ENCODE measurements around the gene DIP2C. TPM values are rescaled to one million over a fixed set of nuclear protein-coding genes. Genes with fewer than 3 reads are reported as not detected.

Gene DIP2C
- total and polyA plus RNA-seq, 7 experiments from 2014 or later = 1.1 to 8.7 (median 4.5) TPM

DNA sequence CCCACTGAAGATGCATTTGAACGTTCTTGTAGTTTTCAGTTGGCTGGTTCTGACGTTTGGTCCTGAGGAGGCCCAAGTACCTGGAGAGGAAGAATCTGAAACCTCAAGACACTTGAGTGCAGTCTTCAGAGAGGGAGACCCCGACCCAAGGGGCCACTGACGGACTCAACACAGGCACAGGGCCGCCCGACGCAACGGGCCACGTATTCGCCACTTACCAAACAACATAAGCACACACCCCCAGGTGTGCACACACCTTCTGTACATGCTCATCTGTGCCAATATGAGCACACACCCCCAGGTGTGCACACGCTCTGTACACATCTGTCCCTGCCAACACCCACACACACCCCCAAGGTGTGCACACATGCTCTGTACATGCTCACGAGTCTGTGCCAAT lies 68.5 kb downstream of the DIP2C start:
- Histone ChIP-seq H3K4me3 (ENCODE audit: low read length) (no peak overlapping the region), H3K27me3 (ENCODE audit: control insufficient read depth in 2 of 2, insufficient read depth in 2 of 2, low read length in 2 of 2) (no peaks in the 10 kb centered on the region), H3K4me1 (ENCODE audit: control insufficient read depth in 2 of 2, insufficient read depth in 2 of 2, low read length in 2 of 2) (no peaks in the 10 kb centered on the region), H3K9me3 (ENCODE audit: control insufficient read depth in 2 of 3, low read length in 3 of 3) (no peaks in the 10 kb centered on the region), H3K36me3 (ENCODE audit: control insufficient read depth in 2 of 3, insufficient read depth in 3 of 3, low read length in 3 of 3) (no peaks in the 10 kb centered on the region), H3K27ac (ENCODE audit: low read depth, low read length) (no peak overlapping the region)
- ATAC-seq (no peak), DNase-seq (no peak)
- intact Hi-C loops (cut with micrococcal nuclease) = no loop called here
- ChIA-PET CTCF (interaction anchor here (0.6 kb wide), 2 partner anchors 276 to 429 kb away, joined by 3 read pairs; no protein-coding TSS in a partner anchor), POLR2A (no interaction called here)
- Mint-ChIP-seq H3K4me3 (no peak overlapping the region), H3K4me1 (peaks cover 0 to 15% (median 6%) of the 10 kb centered on the region in 7 donors), H3K27ac (no peak overlapping the region), H3K27me3 (peaks cover 19 to 52% (median 36%) of the 10 kb centered on the region in 5 donors), H3K36me3 (no peaks in the 10 kb centered on the region), H3K9me3 (no peaks in the 10 kb centered on the region)

DNA sequence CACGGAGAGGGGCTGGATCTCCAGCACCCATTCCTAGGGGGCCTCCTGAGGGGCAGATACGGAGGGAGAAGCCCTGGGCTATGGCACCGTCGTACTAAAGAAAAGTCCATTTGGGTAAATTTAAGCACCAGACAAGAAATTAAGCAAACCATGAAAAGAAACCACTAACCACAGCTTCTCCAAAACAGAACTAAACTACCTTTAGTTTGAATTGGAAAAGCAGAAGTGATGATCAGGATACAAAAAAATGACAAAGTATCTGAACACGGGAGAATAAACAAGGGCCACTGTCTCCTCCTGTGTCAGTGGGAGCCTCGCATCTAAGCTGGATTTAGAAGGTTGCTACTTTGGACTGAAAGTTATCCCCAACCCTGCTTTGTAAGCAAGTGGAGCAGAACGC lies 69.1 kb downstream of the DIP2C start:
- H3K27ac Mint-ChIP-seq = no peak overlapping the region
- H3K9me3 Mint-ChIP-seq = no peaks in the 10 kb centered on the region
- H3K36me3 Mint-ChIP-seq = no peaks in the 10 kb centered on the region
- H3K4me1 ChIP-seq (ENCODE audit: control insufficient read depth in 2 of 2, insufficient read depth in 2 of 2, low read length in 2 of 2) = no peaks in the 10 kb centered on the region
- no peak overlapping the region for H3K4me3 ChIP-seq (ENCODE audit: low read length)
- no peak for DNase-seq
- H3K27ac ChIP-seq (ENCODE audit: low read depth, low read length) = no peak overlapping the region
- H3K36me3 ChIP-seq (ENCODE audit: control insufficient read depth in 2 of 3, insufficient read depth in 3 of 3, low read length in 3 of 3) = no peaks in the 10 kb centered on the region
- ChIA-PET CTCF (interaction anchor here (0.6 kb wide), 1 partner anchor 276 kb away, joined by 3 read pairs; no protein-coding TSS in a partner anchor), POLR2A (no interaction called here)
- peaks cover 0 to 15% (median 6%) of the 10 kb centered on the region in 7 donors for H3K4me1 Mint-ChIP-seq
- no peaks in the 10 kb centered on the region for H3K9me3 ChIP-seq (ENCODE audit: control insufficient read depth in 2 of 3, low read length in 3 of 3)
- H3K4me3 Mint-ChIP-seq = no peak overlapping the region
- intact Hi-C loops (cut with micrococcal nuclease) = no loop called here
- no peaks in the 10 kb centered on the region for H3K27me3 ChIP-seq (ENCODE audit: control insufficient read depth in 2 of 2, insufficient read depth in 2 of 2, low read length in 2 of 2)
- no peak for ATAC-seq
- H3K27me3 Mint-ChIP-seq = peaks cover 19 to 49% (median 36%) of the 10 kb centered on the region in 5 donors

DNA sequence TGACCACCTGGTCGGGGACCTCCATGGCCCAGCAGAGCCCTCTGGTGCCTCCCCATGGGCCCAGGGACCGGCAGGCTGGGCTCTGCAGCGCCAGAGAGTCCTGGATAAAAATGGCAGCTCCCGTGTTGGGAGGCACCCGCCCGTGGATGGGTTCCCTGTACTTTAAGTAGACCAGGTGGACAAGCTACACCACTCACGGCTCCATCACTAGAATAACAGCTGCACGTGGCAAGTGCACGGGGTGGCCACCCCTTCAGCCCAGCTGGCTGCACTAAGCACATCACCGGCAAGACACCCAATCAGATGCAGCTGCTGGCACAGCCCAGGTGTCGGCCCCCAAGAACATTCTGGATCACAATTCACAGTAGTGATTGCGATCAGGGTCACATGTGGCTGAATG lies 69.8 kb downstream of the DIP2C start:
- no peak for ATAC-seq
- POLR2A ChIA-PET = no interaction called here
- H3K27me3 ChIP-seq (ENCODE audit: control insufficient read depth in 2 of 2, insufficient read depth in 2 of 2, low read length in 2 of 2) = no peaks in the 10 kb centered on the region

DNA sequence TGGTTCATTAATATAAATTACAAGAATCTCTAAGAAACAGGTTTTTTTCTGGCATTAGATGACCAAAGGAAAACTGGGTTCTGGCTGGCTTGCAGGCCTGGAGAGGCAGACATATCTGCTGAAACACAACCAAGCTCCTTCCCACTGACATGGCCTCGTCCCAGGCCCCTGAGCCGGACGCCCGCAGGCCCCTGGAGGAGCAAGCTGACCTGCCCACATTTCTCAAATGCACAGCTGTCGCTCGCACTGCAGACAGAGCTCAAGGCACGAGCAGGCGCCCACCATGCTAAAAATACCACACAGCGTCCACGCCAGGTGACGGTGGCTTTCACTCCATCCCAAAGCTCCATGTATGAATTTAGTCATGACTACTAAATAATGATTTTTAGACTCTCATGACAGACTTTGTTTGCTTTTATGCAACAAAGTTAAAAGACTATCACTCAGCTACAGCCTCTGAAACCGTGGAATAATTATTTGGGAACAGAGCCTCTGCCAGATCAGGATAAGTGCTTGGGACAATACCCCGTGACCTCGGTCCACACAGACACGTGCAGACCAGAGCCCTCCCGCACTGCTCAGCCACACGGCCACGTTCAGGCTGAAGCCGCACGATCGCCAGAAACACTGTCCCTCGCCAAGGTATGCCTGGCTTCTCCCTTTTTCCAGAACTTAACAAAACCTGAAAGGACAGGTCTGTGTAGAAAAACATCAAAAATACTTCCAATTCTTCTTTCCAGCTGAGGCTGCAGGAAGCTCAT lies 71.1 kb downstream of the DIP2C start:
- ATAC-seq (no peak), DNase-seq (no peak)
- Histone ChIP-seq H3K4me1 (ENCODE audit: control insufficient read depth in 2 of 2, insufficient read depth in 2 of 2, low read length in 2 of 2) (no peaks in the 10 kb centered on the region), H3K4me3 (ENCODE audit: low read length) (no peak overlapping the region), H3K27ac (ENCODE audit: low read depth, low read length) (no peak overlapping the region), H3K36me3 (ENCODE audit: control insufficient read depth in 2 of 3, insufficient read depth in 3 of 3, low read length in 3 of 3) (no peaks in the 10 kb centered on the region), H3K9me3 (ENCODE audit: control insufficient read depth in 2 of 3, low read length in 3 of 3) (no peaks in the 10 kb centered on the region), H3K27me3 (ENCODE audit: control insufficient read depth in 2 of 2, insufficient read depth in 2 of 2, low read length in 2 of 2) (no peaks in the 10 kb centered on the region)
- no peak overlapping the region for H3K27ac Mint-ChIP-seq
- ChIA-PET POLR2A (no interaction called here), CTCF (no interaction called here)
- no peak overlapping the region for H3K4me3 Mint-ChIP-seq
- intact Hi-C loops (cut with micrococcal nuclease) = no loop called here
- no peaks in the 10 kb centered on the region for H3K9me3 Mint-ChIP-seq
- H3K36me3 Mint-ChIP-seq = no peaks in the 10 kb centered on the region
- peaks cover 18 to 46% (median 32%) of the 10 kb centered on the region in 5 donors for H3K27me3 Mint-ChIP-seq
- H3K4me1 Mint-ChIP-seq = peaks cover 0 to 15% (median 6%) of the 10 kb centered on the region in 7 donors

More for the DNA sequence above, 69.8 kb downstream of the DIP2C start:
- CTCF ChIA-PET = interaction anchor here (0.5 kb wide), 1 partner anchor 15 kb away, joined by 3 read pairs; no protein-coding TSS in a partner anchor
- no peak for DNase-seq
- Mint-ChIP-seq H3K9me3 (no peaks in the 10 kb centered on the region), H3K4me3 (no peak overlapping the region), H3K27me3 (peaks cover 19 to 49% (median 36%) of the 10 kb centered on the region in 5 donors), H3K36me3 (no peaks in the 10 kb centered on the region), H3K4me1 (peaks cover 0 to 15% (median 6%) of the 10 kb centered on the region in 7 donors), H3K27ac (no peak overlapping the region)
- intact Hi-C loops (cut with micrococcal nuclease) = no loop called here
- H3K4me3 ChIP-seq (ENCODE audit: low read length) = no peak overlapping the region
- no peaks in the 10 kb centered on the region for H3K36me3 ChIP-seq (ENCODE audit: control insufficient read depth in 2 of 3, insufficient read depth in 3 of 3, low read length in 3 of 3)
- no peaks in the 10 kb centered on the region for H3K4me1 ChIP-seq (ENCODE audit: control insufficient read depth in 2 of 2, insufficient read depth in 2 of 2, low read length in 2 of 2)
- H3K9me3 ChIP-seq (ENCODE audit: control insufficient read depth in 2 of 3, low read length in 3 of 3) = no peaks in the 10 kb centered on the region
- H3K27ac ChIP-seq (ENCODE audit: low read depth, low read length) = no peak overlapping the region

DNA sequence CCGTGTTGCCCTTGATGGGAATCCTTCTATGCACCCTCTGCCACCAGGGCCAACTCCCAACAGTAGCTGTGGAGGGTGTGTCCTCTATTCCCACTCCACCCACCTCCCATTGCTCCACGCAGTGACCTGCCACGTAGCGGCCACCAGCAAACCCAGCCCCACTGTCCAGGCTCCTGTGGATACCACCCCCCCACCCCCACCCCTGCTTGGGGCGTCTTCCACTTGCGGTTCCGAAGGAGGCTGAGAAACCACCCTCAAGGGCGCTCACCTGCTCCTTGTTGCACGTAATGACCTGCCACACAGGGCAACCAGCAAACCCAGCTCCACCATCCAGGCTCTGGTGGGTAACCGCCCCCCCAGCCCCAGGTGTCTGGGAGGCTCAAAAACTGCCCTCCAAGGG lies 72.0 kb downstream of the DIP2C start:
- Histone ChIP-seq H3K36me3 (ENCODE audit: control insufficient read depth in 2 of 3, insufficient read depth in 3 of 3, low read length in 3 of 3) (no peaks in the 10 kb centered on the region), H3K27ac (ENCODE audit: low read depth, low read length) (no peak overlapping the region), H3K27me3 (ENCODE audit: control insufficient read depth in 2 of 2, insufficient read depth in 2 of 2, low read length in 2 of 2) (no peaks in the 10 kb centered on the region), H3K4me3 (ENCODE audit: low read length) (no peak overlapping the region), H3K9me3 (ENCODE audit: control insufficient read depth in 2 of 3, low read length in 3 of 3) (no peaks in the 10 kb centered on the region), H3K4me1 (ENCODE audit: control insufficient read depth in 2 of 2, insufficient read depth in 2 of 2, low read length in 2 of 2) (no peaks in the 10 kb centered on the region)
- DNase-seq = no peak
- Mint-ChIP-seq H3K4me1 (peaks cover 0 to 15% (median 6%) of the 10 kb centered on the region in 7 donors), H3K36me3 (no peaks in the 10 kb centered on the region), H3K4me3 (no peak overlapping the region), H3K9me3 (no peaks in the 10 kb centered on the region), H3K27me3 (peaks cover 15 to 39% (median 26%) of the 10 kb centered on the region in 5 donors), H3K27ac (no peak overlapping the region)
- intact Hi-C loops (cut with micrococcal nuclease) = no loop called here
- ChIA-PET POLR2A (no interaction called here), CTCF (no interaction called here)
- no peak for ATAC-seq

DNA sequence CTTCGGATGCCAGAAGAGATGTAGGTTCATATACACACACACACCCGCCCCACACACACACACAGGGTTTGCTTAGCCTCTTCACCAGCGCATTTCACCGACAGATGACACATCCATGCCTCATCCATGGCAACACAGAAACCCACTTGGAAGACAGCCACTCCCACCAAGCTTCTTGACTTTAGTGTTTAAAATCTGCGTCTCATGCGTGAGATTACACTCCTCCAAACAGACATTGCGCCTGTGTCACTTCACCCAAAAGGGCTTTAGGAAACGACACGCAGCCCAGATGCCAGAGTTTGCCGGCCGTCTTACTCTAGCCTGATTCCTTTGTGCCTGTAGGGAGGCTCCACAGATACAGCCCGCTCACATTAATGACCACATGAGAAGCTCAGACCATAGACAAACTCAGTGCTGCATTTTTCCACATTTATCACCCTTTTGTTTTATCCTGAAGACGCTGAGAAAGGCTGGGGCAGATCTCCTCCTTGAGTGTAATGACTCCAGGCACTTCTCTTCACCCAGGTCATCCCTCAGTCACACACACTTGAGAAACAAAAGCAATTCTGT lies 73.8 kb downstream of the DIP2C start:
- Histone ChIP-seq H3K9me3 (ENCODE audit: control insufficient read depth in 2 of 3, low read length in 3 of 3) (no peaks in the 10 kb centered on the region), H3K4me1 (ENCODE audit: control insufficient read depth in 2 of 2, insufficient read depth in 2 of 2, low read length in 2 of 2) (no peaks in the 10 kb centered on the region), H3K4me3 (ENCODE audit: low read length) (no peak overlapping the region), H3K27ac (ENCODE audit: low read depth, low read length) (no peak overlapping the region), H3K27me3 (ENCODE audit: control insufficient read depth in 2 of 2, insufficient read depth in 2 of 2, low read length in 2 of 2) (no peaks in the 10 kb centered on the region), H3K36me3 (ENCODE audit: control insufficient read depth in 2 of 3, insufficient read depth in 3 of 3, low read length in 3 of 3) (no peaks in the 10 kb centered on the region)
- Mint-ChIP-seq H3K9me3 (no peaks in the 10 kb centered on the region), H3K27ac (no peak overlapping the region), H3K36me3 (no peaks in the 10 kb centered on the region), H3K4me3 (no peak overlapping the region), H3K27me3 (peaks cover 6 to 32% (median 20%) of the 10 kb centered on the region in 5 donors), H3K4me1 (peaks cover 0 to 8% (median 6%) of the 10 kb centered on the region in 7 donors)
- DNase-seq = no peak
- POLR2A ChIA-PET = no interaction called here
- CTCF ChIA-PET = no interaction called here
- intact Hi-C loops (cut with micrococcal nuclease) = no loop called here
- ATAC-seq = no peak
